ENCODE results near the gene MTFMT.

The MTFMT gene

DNA sequence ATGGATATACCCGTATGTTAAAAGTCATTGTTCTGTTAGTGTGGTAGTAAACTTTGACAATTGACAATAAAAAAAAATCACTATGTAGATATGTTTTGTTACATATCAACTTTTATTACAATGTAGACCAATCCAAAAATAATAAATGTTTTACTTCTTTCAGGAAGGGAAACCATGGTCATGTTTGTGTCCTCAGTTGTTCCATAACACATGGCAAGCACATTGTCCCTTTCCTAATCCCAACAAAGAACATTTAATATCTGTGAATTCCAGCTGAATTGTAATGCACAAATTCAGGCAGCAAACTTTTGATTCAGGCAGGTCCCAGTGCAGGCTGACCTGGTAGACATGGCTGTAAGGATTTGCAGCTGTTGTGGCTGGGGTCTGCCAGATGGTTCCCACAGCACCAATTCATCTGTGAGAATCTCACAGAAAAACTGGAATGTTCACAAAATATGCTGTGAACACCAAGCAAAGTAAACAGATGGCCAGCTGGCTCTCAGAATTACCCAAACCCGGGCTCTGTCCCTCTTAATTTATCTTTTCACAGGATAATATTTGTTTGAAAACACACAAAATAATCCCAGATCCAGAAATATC is 37.8 kb downstream of the MTFMT start:
- H3K4me3 ChIP-seq (ENCODE audit: low read length, poor library complexity, severe bottlenecking) = no peak overlapping the region
- peaks cover 23% of the 10 kb centered on the region for H3K4me1 ChIP-seq (ENCODE audit: insufficient read depth, low read length, poor library complexity, severe bottlenecking)
- H3K9me2 ChIP-seq (replicated peaks; ENCODE audit: low read depth, low read length) = no peaks in the 10 kb centered on the region
- H3K36me3 ChIP-seq (ENCODE audit: insufficient read depth, low read length) = no peaks in the 10 kb centered on the region
- TF ChIP-seq EZH2phosphoT487 (IDR thresholded peaks at IDR 0.05; ENCODE audit: borderline replicate concordance) = no peak
- TF ChIP-seq, protein P1, sequence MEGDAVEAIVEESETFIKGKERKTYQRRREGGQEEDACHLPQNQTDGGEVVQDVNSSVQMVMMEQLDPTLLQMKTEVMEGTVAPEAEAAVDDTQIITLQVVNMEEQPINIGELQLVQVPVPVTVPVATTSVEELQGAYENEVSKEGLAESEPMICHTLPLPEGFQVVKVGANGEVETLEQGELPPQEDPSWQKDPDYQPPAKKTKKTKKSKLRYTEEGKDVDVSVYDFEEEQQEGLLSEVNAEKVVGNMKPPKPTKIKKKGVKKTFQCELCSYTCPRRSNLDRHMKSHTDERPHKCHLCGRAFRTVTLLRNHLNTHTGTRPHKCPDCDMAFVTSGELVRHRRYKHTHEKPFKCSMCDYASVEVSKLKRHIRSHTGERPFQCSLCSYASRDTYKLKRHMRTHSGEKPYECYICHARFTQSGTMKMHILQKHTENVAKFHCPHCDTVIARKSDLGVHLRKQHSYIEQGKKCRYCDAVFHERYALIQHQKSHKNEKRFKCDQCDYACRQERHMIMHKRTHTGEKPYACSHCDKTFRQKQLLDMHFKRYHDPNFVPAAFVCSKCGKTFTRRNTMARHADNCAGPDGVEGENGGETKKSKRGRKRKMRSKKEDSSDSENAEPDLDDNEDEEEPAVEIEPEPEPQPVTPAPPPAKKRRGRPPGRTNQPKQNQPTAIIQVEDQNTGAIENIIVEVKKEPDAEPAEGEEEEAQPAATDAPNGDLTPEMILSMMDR (conservative IDR thresholded peaks at IDR 0.05; ENCODE audit: low read length) = no peak
- H2AFZ ChIP-seq (ENCODE audit: low read length) = peak overlapping the region; percentile 42; the same call in 1 of the 2 replicates
- H4K20me1 ChIP-seq (ENCODE audit: insufficient read depth, low read length, poor library complexity, severe bottlenecking) = peaks cover 7% of the 10 kb centered on the region
- H3K4me2 ChIP-seq (ENCODE audit: low read depth, low read length, poor library complexity, severe bottlenecking) = no peak overlapping the region
- no peak overlapping the region for H3K9ac ChIP-seq (ENCODE audit: low read depth, low read length, poor library complexity, severe bottlenecking)
- H3K27me3 ChIP-seq (ENCODE audit: insufficient read depth, low read length, poor library complexity, severe bottlenecking) = no peaks in the 10 kb centered on the region
- no peaks in the 10 kb centered on the region for H3K9me3 ChIP-seq (ENCODE audit: insufficient read depth, low read depth, low read length)
- H3F3A ChIP-seq (ENCODE audit: low read depth) = no peaks in the 10 kb centered on the region; the same call in 1 of the 2 replicates
- H3K79me2 ChIP-seq (ENCODE audit: insufficient read depth, low read length) = peaks cover 17% of the 10 kb centered on the region

DNA sequence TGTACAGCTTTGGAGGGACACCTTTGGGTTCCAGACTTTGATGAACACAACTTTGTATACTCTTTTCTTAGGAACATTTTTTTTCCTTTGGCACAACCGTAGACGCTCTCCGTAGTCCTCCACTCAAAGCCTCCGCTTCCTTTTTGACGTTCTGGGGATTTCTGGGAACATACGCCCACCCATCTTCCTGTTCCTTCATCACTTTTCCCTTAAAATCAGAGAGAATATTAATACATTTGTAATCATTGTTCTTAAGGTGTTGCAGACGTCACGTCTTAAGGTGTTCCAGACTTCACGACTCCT is 39.3 kb downstream of the MTFMT start:
- Histone ChIP-seq H3K36me3 (ENCODE audit: insufficient read depth, low read length) (no peaks in the 10 kb centered on the region), H3K4me1 (ENCODE audit: insufficient read depth, low read length, poor library complexity, severe bottlenecking) (peaks cover 31% of the 10 kb centered on the region), H3K27me3 (ENCODE audit: insufficient read depth, low read length, poor library complexity, severe bottlenecking) (no peaks in the 10 kb centered on the region), H3K9me2 (replicated peaks; ENCODE audit: low read depth, low read length) (no peaks in the 10 kb centered on the region), H3F3A (ENCODE audit: low read depth) (no peaks in the 10 kb centered on the region; the same call in 1 of the 2 replicates), H3K9me3 (ENCODE audit: insufficient read depth, low read depth, low read length) (no peaks in the 10 kb centered on the region), H4K20me1 (ENCODE audit: insufficient read depth, low read length, poor library complexity, severe bottlenecking) (peaks cover 7% of the 10 kb centered on the region), H3K79me2 (ENCODE audit: insufficient read depth, low read length) (peaks cover 23% of the 10 kb centered on the region), H3K4me2 (ENCODE audit: low read depth, low read length, poor library complexity, severe bottlenecking) (peak overlapping the region; percentile 94), H3K4me3 (ENCODE audit: low read length, poor library complexity, severe bottlenecking) (peak overlapping the region; percentile 97), H2AFZ (ENCODE audit: low read length) (peak overlapping the region; percentile 82), H3K9ac (ENCODE audit: low read depth, low read length, poor library complexity, severe bottlenecking) (peak overlapping the region; percentile 88)
- TF ChIP-seq EZH2phosphoT487 (IDR thresholded peaks at IDR 0.05; ENCODE audit: borderline replicate concordance) = no peak
- TF ChIP-seq, protein P1 (conservative IDR thresholded peaks at IDR 0.05; ENCODE audit: low read length) = no peak

DNA sequence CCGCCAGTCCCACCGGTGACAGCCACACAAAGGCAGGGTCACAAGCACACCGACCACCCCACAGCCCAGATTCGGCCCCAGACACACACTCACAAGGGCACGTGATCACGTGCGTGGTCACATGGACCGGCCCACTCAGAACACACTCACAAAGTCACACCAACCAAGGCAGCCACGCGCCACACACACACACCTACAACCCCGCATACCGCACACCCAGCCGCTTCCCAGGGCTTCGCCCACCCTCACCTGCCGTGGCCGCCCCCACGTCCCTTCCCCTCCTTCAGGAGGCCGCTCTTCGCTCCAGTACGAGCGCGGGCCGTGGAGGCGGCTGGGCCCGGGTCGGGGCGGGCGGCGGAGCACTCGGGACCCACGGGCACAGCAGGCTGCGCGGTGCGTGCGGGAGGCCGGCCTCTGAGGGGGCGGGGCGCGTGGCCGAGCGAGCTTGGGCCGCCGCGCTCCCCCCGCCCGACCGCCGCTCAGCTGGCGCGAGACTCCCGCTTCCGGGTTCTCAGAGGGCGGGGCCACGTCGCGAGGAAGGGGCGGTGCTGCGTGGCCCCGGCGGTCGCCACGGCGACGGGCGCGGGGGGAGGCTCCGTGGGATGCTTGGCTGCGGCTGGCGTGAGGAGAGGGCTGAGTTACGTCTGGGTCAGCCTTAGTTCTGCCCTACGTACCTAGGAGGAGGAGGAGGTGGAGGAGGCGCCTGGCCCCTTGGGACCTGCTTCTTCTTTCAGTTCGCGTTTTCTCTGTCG is 39.8 kb downstream of the MTFMT start, which contains the start of gene SPG21:
SPG21 (minus strand) TSS at position 499 of the 752 bp plus-strand sequence. CDS start 6,345 bp downstream, outside the sequence.
- Histone ChIP-seq H3K4me1 (ENCODE audit: insufficient read depth, low read length, poor library complexity, severe bottlenecking) (peaks cover 35% of the 10 kb centered on the region), H3F3A (ENCODE audit: low read depth) (no peaks in the 10 kb centered on the region; the same call in 1 of the 2 replicates), H3K9ac (ENCODE audit: low read depth, low read length, poor library complexity, severe bottlenecking) (peak within 1 kb of the TSS; percentile 88), H3K9me2 (replicated peaks; ENCODE audit: low read depth, low read length) (no peaks in the 10 kb centered on the region), H3K36me3 (ENCODE audit: insufficient read depth, low read length) (no peaks in the 10 kb centered on the region), H3K79me2 (ENCODE audit: insufficient read depth, low read length) (peaks cover 28% of the 10 kb centered on the region), H4K20me1 (ENCODE audit: insufficient read depth, low read length, poor library complexity, severe bottlenecking) (peaks cover 7% of the 10 kb centered on the region), H3K4me2 (ENCODE audit: low read depth, low read length, poor library complexity, severe bottlenecking) (peak within 1 kb of the TSS; percentile 94), H2AFZ (ENCODE audit: low read length) (peak within 1 kb of the TSS; percentile 98), H3K27me3 (ENCODE audit: insufficient read depth, low read length, poor library complexity, severe bottlenecking) (no peaks in the 10 kb centered on the region), H3K9me3 (ENCODE audit: insufficient read depth, low read depth, low read length) (no peaks in the 10 kb centered on the region), H3K4me3 (ENCODE audit: low read length, poor library complexity, severe bottlenecking) (peak within 1 kb of the TSS; percentile 97)
- no peak for TF ChIP-seq EZH2phosphoT487 (IDR thresholded peaks at IDR 0.05; ENCODE audit: borderline replicate concordance)
- TF ChIP-seq, protein P1 (conservative IDR thresholded peaks at IDR 0.05; ENCODE audit: low read length) = no peak
